B cell (primary cell): ENCODE measurements around the gene GOSR2.

Source experiments
- CTCF ChIP-seq: fragments of 200-600 bp; IDR thresholded peaks from one replicate; pipeline ENCODE4 v1.8.0; 2022; ENCODE audit warnings: antibody characterized with exemption, mild to moderate bottlenecking
- EZH2 ChIP-seq: IDR thresholded peaks from 2 replicates; pipeline ENCODE4 v1.6.1; 2012; ENCODE audit warnings: borderline replicate concordance, low read depth, mild to moderate bottlenecking, moderate library complexity, low read length; ENCODE audit not compliant: insufficient read depth, poor library complexity, severe bottlenecking

GRCh38 chr17:46958041-46958591 lies 35.2 kb downstream of the GOSR2 start:
- TF ChIP-seq EZH2 (no peak), CTCF (no peak)
